Measurements from ENCODE around the gene KRTAP6-2. TPM values are rescaled to one million over a fixed set of nuclear protein-coding genes. Genes with fewer than 3 reads are reported as not detected.

The KRTAP6-2 gene
- total RNA-seq, 2 experiments from 2014 or later: not detected

- no peak within 1 kb of the TSS for H3K27ac ChIP-seq (ENCODE audit: low read depth, low read length, poor library complexity, severe bottlenecking)
- ChIA-PET POLR2A (interaction anchor here (0.7 kb wide), 1 partner anchor 170 kb away, joined by 3 read pairs; no protein-coding TSS in a partner anchor), CTCF (ENCODE audit: unreplicated experiment) (no interaction called here)
- H3K4me3 ChIP-seq (ENCODE audit: low read depth, low read length, poor library complexity, severe bottlenecking): no peak within 1 kb of the TSS
- no peaks in the 10 kb centered on the region for H3K36me3 ChIP-seq (ENCODE audit: insufficient read depth, low read length)
- H3K4me2 ChIP-seq (ENCODE audit: low read length): no peak within 1 kb of the TSS
- no peak for TF ChIP-seq EZH2phosphoT487 (IDR thresholded peaks at IDR 0.05; ENCODE audit: borderline replicate concordance, low read depth, low read length)
- TF ChIP-seq, protein P1, sequence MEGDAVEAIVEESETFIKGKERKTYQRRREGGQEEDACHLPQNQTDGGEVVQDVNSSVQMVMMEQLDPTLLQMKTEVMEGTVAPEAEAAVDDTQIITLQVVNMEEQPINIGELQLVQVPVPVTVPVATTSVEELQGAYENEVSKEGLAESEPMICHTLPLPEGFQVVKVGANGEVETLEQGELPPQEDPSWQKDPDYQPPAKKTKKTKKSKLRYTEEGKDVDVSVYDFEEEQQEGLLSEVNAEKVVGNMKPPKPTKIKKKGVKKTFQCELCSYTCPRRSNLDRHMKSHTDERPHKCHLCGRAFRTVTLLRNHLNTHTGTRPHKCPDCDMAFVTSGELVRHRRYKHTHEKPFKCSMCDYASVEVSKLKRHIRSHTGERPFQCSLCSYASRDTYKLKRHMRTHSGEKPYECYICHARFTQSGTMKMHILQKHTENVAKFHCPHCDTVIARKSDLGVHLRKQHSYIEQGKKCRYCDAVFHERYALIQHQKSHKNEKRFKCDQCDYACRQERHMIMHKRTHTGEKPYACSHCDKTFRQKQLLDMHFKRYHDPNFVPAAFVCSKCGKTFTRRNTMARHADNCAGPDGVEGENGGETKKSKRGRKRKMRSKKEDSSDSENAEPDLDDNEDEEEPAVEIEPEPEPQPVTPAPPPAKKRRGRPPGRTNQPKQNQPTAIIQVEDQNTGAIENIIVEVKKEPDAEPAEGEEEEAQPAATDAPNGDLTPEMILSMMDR (conservative IDR thresholded peaks at IDR 0.05; ENCODE audit: low read length): no peak
- H4K20me1 ChIP-seq (ENCODE audit: insufficient read depth, low read length): no peaks in the 10 kb centered on the region
- no peaks in the 10 kb centered on the region for H3K9me3 ChIP-seq (ENCODE audit: low read length)
- intact Hi-C loops (cut with micrococcal nuclease; ENCODE audit: unreplicated experiment): no loop called here
- H3K9me2 ChIP-seq (ENCODE audit: insufficient read depth, low read length): no peaks in the 10 kb centered on the region
- no peak for DNase-seq (ENCODE audit: low spot score)
- no peaks in the 10 kb centered on the region for H3K4me1 ChIP-seq (ENCODE audit: insufficient read depth, low read length, poor library complexity, severe bottlenecking)
- no TSS peak for BruUV-seq (replicated peaks)
- H3K79me2 ChIP-seq (ENCODE audit: insufficient read depth, low read depth, low read length): no peaks in the 10 kb centered on the region
- H2AFZ ChIP-seq (ENCODE audit: low read length): no peak within 1 kb of the TSS
These were observed 21.8 kb upstream of the KRTAP6-2 start, which contains the start of gene KRTAP20-4 for GRCh38 chr21:30620522-30620921. TSS of gene KRTAP20-4 (plus strand) at chr21:30620627.

- CTCF ChIA-PET (ENCODE audit: unreplicated experiment): no interaction called here
These were observed 21.4 kb upstream of the KRTAP6-2 start for GRCh38 chr21:30620080-30620479.

GRCh38 chr21:30616125-30616524 lies 17.4 kb upstream of the KRTAP6-2 start, which contains the start of gene KRTAP20-1:
TSS of gene KRTAP20-1 (plus strand) at chr21:30616425. CDS start at chr21:30616455, 30 bp downstream.
- Histone ChIP-seq H3K79me2 (ENCODE audit: insufficient read depth, low read depth, low read length) (no peaks in the 10 kb centered on the region), H3K27ac (ENCODE audit: low read depth, low read length, poor library complexity, severe bottlenecking) (no peak within 1 kb of the TSS), H4K20me1 (ENCODE audit: insufficient read depth, low read length) (no peaks in the 10 kb centered on the region), H3K36me3 (ENCODE audit: insufficient read depth, low read length) (no peaks in the 10 kb centered on the region), H3K4me1 (ENCODE audit: insufficient read depth, low read length, poor library complexity, severe bottlenecking) (no peaks in the 10 kb centered on the region), H3K9me2 (ENCODE audit: insufficient read depth, low read length) (no peaks in the 10 kb centered on the region), H3K9me3 (ENCODE audit: low read length) (no peaks in the 10 kb centered on the region), H2AFZ (ENCODE audit: low read length) (no peak within 1 kb of the TSS), H3K4me3 (ENCODE audit: low read depth, low read length, poor library complexity, severe bottlenecking) (no peak within 1 kb of the TSS), H3K4me2 (ENCODE audit: low read length) (no peak within 1 kb of the TSS)
- no peak for TF ChIP-seq EZH2phosphoT487 (IDR thresholded peaks at IDR 0.05; ENCODE audit: borderline replicate concordance, low read depth, low read length)
- TF ChIP-seq, protein P1 (conservative IDR thresholded peaks at IDR 0.05; ENCODE audit: low read length): no peak
- BruUV-seq (replicated peaks): no TSS peak
- no peak for DNase-seq (ENCODE audit: low spot score)
- ChIA-PET POLR2A (no interaction called here), CTCF (ENCODE audit: unreplicated experiment) (no interaction called here)
- intact Hi-C loops (cut with micrococcal nuclease; ENCODE audit: unreplicated experiment): no loop called here

More at GRCh38 chr21:30620080-30620479, 21.4 kb upstream of the KRTAP6-2 start:
- Histone ChIP-seq H3K36me3 (ENCODE audit: insufficient read depth, low read length) (no peaks in the 10 kb centered on the region), H3K4me3 (ENCODE audit: low read depth, low read length, poor library complexity, severe bottlenecking) (no peak overlapping the region), H3K4me2 (ENCODE audit: low read length) (no peak overlapping the region), H2AFZ (ENCODE audit: low read length) (no peak overlapping the region), H3K9me2 (ENCODE audit: insufficient read depth, low read length) (no peaks in the 10 kb centered on the region), H3K27ac (ENCODE audit: low read depth, low read length, poor library complexity, severe bottlenecking) (no peak overlapping the region), H3K4me1 (ENCODE audit: insufficient read depth, low read length, poor library complexity, severe bottlenecking) (no peaks in the 10 kb centered on the region), H4K20me1 (ENCODE audit: insufficient read depth, low read length) (no peaks in the 10 kb centered on the region), H3K9me3 (ENCODE audit: low read length) (no peaks in the 10 kb centered on the region), H3K79me2 (ENCODE audit: insufficient read depth, low read depth, low read length) (no peaks in the 10 kb centered on the region)
- intact Hi-C loops (cut with micrococcal nuclease; ENCODE audit: unreplicated experiment): no loop called here
- TF ChIP-seq, protein P1 (conservative IDR thresholded peaks at IDR 0.05; ENCODE audit: low read length): no peak
- TF ChIP-seq EZH2phosphoT487 (IDR thresholded peaks at IDR 0.05; ENCODE audit: borderline replicate concordance, low read depth, low read length): no peak
- DNase-seq (ENCODE audit: low spot score): no peak
- POLR2A ChIA-PET: no interaction called here
- no TSS peak for BruUV-seq (replicated peaks)
